ENCODE data around the gene SNAP47. TPM values are rescaled to one million over a fixed set of nuclear protein-coding genes. Genes with fewer than 3 reads are reported as not detected.
"Not testable (repeated sequence)": the region's sequence is repeated elsewhere in the genome, so short reads cannot be mapped to it uniquely, and the experiment has no call there.

The SNAP47 gene
- 39.4 and 39.9 TPM in 2 replicates for total RNA-seq (2022)
- percentile 62 among the genes with signal in this experiment for Bru-seq, nascent RNA
- BruChase-seq, experiment 1, labeled RNA remaining after a 6-hour chase = percentile 64 among the genes with signal in this experiment
- percentile 65 among the genes with signal in this experiment for BruChase-seq, experiment 2, labeled RNA remaining after a 2-hour chase
- long read RNA-seq, transcript SNAP47-202 (5 exons, 2,362 nt) = major isoform, 34 of 79 reads
- long read RNA-seq, partial matches to known transcripts = 10 of 79 reads
- long read RNA-seq, other reads (novel, unspliced or antisense) = 35 of 79 reads

GRCh38 chr1:227734856-227735538, at the start of gene SNAP47, which contains the start of gene JMJD4:
Gene SNAP47, plus strand, starts transcription at chr1:227735435. Its CDS starts 12,302 bp downstream, at chr1:227747737.
Gene JMJD4, minus strand, starts transcription at chr1:227735302. Its CDS starts 29 bp downstream, at chr1:227735273.
- TF ChIP-seq CTCF (IDR thresholded peaks at IDR 0.05; ENCODE audit: unreplicated experiment) = no peak
- peak within 1 kb of the TSS; percentile 83 for H3K4me3 Mint-ChIP-seq (ENCODE audit: low read depth, unreplicated experiment)
- no peaks in the 10 kb centered on the region for H3K9me3 Mint-ChIP-seq (ENCODE audit: low read depth, unreplicated experiment)
- H3K36me3 Mint-ChIP-seq (ENCODE audit: insufficient read depth, unreplicated experiment) = peaks cover 62% of the 10 kb centered on the region
- H3K27ac Mint-ChIP-seq (ENCODE audit: unreplicated experiment) = peak within 1 kb of the TSS; percentile 78
- peak; percentile 97 for DNase-seq
- peaks cover 8% of the 10 kb centered on the region for H3K4me1 Mint-ChIP-seq (ENCODE audit: low read depth, unreplicated experiment)
- no peaks in the 10 kb centered on the region for H3K27me3 Mint-ChIP-seq (ENCODE audit: unreplicated experiment)
- CTCF ChIA-PET = interaction anchor here (0.7 kb wide), 3 partner anchors 20 to 26 kb away, joined by 3 to 13 read pairs (median 4); no protein-coding TSS in a partner anchor
- no TSS peak for BruUV-seq (replicated peaks)
- intact Hi-C loops (cut with micrococcal nuclease; ENCODE audit: unreplicated experiment) = no loop called here

DNA sequence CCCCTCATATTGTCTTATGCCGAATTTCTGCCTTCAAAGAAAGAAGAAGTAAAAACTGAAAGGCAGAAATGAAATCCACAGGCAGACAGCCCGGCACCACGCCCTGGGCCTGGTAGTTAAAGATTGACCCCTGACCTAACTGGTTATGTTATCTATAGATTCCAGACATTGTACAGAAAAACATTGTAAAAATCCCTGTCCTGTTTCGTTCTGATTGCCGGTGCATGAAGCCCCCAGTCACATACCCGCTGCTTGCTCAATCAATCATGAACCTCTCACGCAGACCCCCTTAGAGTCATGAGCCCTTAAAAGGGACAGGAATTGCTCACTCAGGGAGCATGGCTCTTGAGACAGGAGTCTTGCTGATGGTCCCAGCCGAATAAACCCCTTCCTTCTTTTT, 49.4 kb upstream of the SNAP47 start:
- no peak overlapping the region for H3K4me3 Mint-ChIP-seq (ENCODE audit: low read depth, unreplicated experiment)
- no peaks in the 10 kb centered on the region for H3K27me3 Mint-ChIP-seq (ENCODE audit: unreplicated experiment)
- CTCF ChIA-PET = no interaction called here
- H3K9me3 Mint-ChIP-seq (ENCODE audit: low read depth, unreplicated experiment) = peaks cover 16% of the 10 kb centered on the region
- no peak for TF ChIP-seq CTCF (IDR thresholded peaks at IDR 0.05; ENCODE audit: unreplicated experiment)
- no peak overlapping the region for H3K27ac Mint-ChIP-seq (ENCODE audit: unreplicated experiment)
- BruUV-seq (replicated peaks) = no TSS peak
- no peak for DNase-seq
- H3K36me3 Mint-ChIP-seq (ENCODE audit: insufficient read depth, unreplicated experiment) = no peaks in the 10 kb centered on the region
- intact Hi-C loops (cut with micrococcal nuclease; ENCODE audit: unreplicated experiment) = no loop called here
- H3K4me1 Mint-ChIP-seq (ENCODE audit: low read depth, unreplicated experiment) = no peaks in the 10 kb centered on the region

- Mint-ChIP-seq H3K27ac (ENCODE audit: unreplicated experiment) (no peak overlapping the region), H3K9me3 (ENCODE audit: low read depth, unreplicated experiment) (peaks cover 23% of the 10 kb centered on the region), H3K4me3 (ENCODE audit: low read depth, unreplicated experiment) (no peak overlapping the region), H3K4me1 (ENCODE audit: low read depth, unreplicated experiment) (no peaks in the 10 kb centered on the region), H3K36me3 (ENCODE audit: insufficient read depth, unreplicated experiment) (no peaks in the 10 kb centered on the region), H3K27me3 (ENCODE audit: unreplicated experiment) (no peaks in the 10 kb centered on the region)
- no peak for DNase-seq
- no peak for TF ChIP-seq CTCF (IDR thresholded peaks at IDR 0.05; ENCODE audit: unreplicated experiment)
- no TSS peak for BruUV-seq (replicated peaks)
- intact Hi-C loops (cut with micrococcal nuclease; ENCODE audit: unreplicated experiment) = no loop called here
- CTCF ChIA-PET = no interaction called here
These were observed 37.8 kb upstream of the SNAP47 start for GRCh38 chr1:227697321-227697864.

DNA sequence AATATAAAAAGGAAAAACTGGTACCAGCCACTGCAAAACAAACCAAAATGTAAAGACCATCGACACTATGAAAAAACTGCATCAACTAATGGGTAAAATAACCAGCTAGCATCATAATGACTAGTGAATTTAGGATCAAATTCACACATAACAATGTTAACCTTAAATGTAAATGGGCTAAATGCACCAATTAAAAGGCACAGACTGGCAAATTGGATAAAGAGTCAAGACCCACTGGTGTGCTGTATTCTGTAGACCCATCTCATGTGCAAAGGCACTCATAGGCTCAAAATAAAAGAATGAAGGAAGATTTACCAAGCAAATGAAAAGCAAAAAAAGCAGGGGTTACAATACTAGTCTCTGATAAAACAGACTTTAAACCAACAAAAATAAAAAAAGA, 33.6 kb upstream of the SNAP47 start:
- H3K27me3 Mint-ChIP-seq (ENCODE audit: unreplicated experiment); H3K27ac Mint-ChIP-seq (ENCODE audit: unreplicated experiment); H3K4me1 Mint-ChIP-seq (ENCODE audit: low read depth, unreplicated experiment); BruUV-seq (replicated peaks); H3K4me3 Mint-ChIP-seq (ENCODE audit: low read depth, unreplicated experiment); DNase-seq; CTCF ChIA-PET; intact Hi-C loops (cut with micrococcal nuclease; ENCODE audit: unreplicated experiment); H3K36me3 Mint-ChIP-seq (ENCODE audit: insufficient read depth, unreplicated experiment): not testable (repeated sequence)
- H3K9me3 Mint-ChIP-seq (ENCODE audit: low read depth, unreplicated experiment) = peaks cover 26% of the 10 kb centered on the region

Data from Calu3 (cell line).